GM23338 (cell line): Measurements from ENCODE around the gene TMEM134. TPM values are rescaled to one million over a fixed set of nuclear protein-coding genes. Genes with fewer than 3 reads are reported as not detected.

Experiments
- ATAC-seq: fragments of 200-7000 bp; cut with Tn5 transposase; 3 replicates; pipeline ENCODE4 v1.9.1; 2020
- DNase-seq: peaks from one replicate; pipeline ENCODE4 v3.0.0-alpha.2; 2015; ENCODE audit warnings: low spot score
- H2AFZ ChIP-seq: fragments of 200-600 bp; sonication (generic); 2 replicates; pipeline ENCODE4 v1.8.0; 2016; ENCODE audit warnings: antibody characterized with exemption, mild to moderate bottlenecking, moderate library complexity
- H3F3A ChIP-seq: fragments of 200-600 bp; sonication (generic); replicated peaks from 2 replicates; pipeline ENCODE4 v1.8.0; 2017; ENCODE audit warnings: antibody characterized with exemption, mixed run types, low read depth
- H3K27ac ChIP-seq: fragments of 200-600 bp; sonication (generic); 2 replicates; pipeline ENCODE4 v1.6.1; 2016; ENCODE audit warnings: low read depth
- H3K27me3 ChIP-seq: fragments of 200-600 bp; sonication (generic); 2 replicates; pipeline ENCODE4 v1.8.0; 2016; ENCODE audit warnings: mild to moderate bottlenecking, mixed run types, moderate library complexity; ENCODE audit not compliant: insufficient read depth
- H3K36me3 ChIP-seq: fragments of 200-600 bp; sonication (generic); 2 replicates; pipeline ENCODE4 v1.8.0; 2016; ENCODE audit warnings: mild to moderate bottlenecking; ENCODE audit not compliant: insufficient read depth
- H3K4me1 ChIP-seq: fragments of 200-600 bp; sonication (generic); 2 replicates; pipeline ENCODE4 v1.8.0; 2016; ENCODE audit warnings: mild to moderate bottlenecking, moderate library complexity; ENCODE audit not compliant: insufficient read depth
- H3K4me2 ChIP-seq: fragments of 200-600 bp; sonication (generic); 2 replicates; pipeline ENCODE4 v1.7.1; 2017; ENCODE audit warnings: mixed run types
- H3K4me3 ChIP-seq: fragments of 200-600 bp; sonication (generic); 2 replicates; pipeline ENCODE4 v1.6.1; 2016; ENCODE audit warnings: mixed run types
- H3K79me2 ChIP-seq: fragments of 200-600 bp; sonication (generic); replicated peaks from 2 replicates; pipeline ENCODE4 v1.8.0; 2017; ENCODE audit warnings: mild to moderate bottlenecking; ENCODE audit not compliant: insufficient read depth
- H3K9me2 ChIP-seq: fragments of 200-600 bp; sonication (generic); 2 replicates; pipeline ENCODE4 v1.8.0; 2017; ENCODE audit not compliant: insufficient read depth
- H4K20me1 ChIP-seq: fragments of 200-600 bp; sonication (generic); replicated peaks from 2 replicates; pipeline ENCODE4 v1.8.0; 2017; ENCODE audit warnings: mild to moderate bottlenecking; ENCODE audit not compliant: insufficient read depth
- H3K27ac Mint-ChIP-seq: 2 replicates; pipeline ENCODE4 v1.8.0; 2020; ENCODE audit warnings: inconsistent platforms, mild to moderate bottlenecking, moderate library complexity, mixed read lengths
- H3K27me3 Mint-ChIP-seq: 3 replicates; pipeline ENCODE4 v1.8.0; 2022; ENCODE audit warnings: low read depth, mild to moderate bottlenecking, moderate library complexity, mixed read lengths, inconsistent platforms; ENCODE audit not compliant: insufficient read depth, poor library complexity
- H3K36me3 Mint-ChIP-seq: 3 replicates; pipeline ENCODE4 v1.8.0; 2021; ENCODE audit warnings: low read depth, mild to moderate bottlenecking, inconsistent platforms, moderate library complexity, mixed read lengths
- H3K4me1 Mint-ChIP-seq: 3 replicates; pipeline ENCODE4 v1.8.0; 2020; ENCODE audit warnings: mild to moderate bottlenecking, inconsistent platforms, mixed read lengths
- H3K4me3 Mint-ChIP-seq: 3 replicates; pipeline ENCODE4 v1.8.0; 2021; ENCODE audit warnings: moderate library complexity, mild to moderate bottlenecking, inconsistent platforms, mixed read lengths
- H3K9me3 Mint-ChIP-seq: 3 replicates; pipeline ENCODE4 v1.8.0; 2020; ENCODE audit warnings: moderate library complexity, mild to moderate bottlenecking, inconsistent platforms, mixed read lengths
- CREB1 ChIP-seq: fragments of 250-450 bp; sonication (Bioruptor Pico); IDR thresholded peaks from 2 replicates; pipeline ENCODE4 v1.5.0; 2020; ENCODE audit warnings: low read depth, mild to moderate bottlenecking, moderate library complexity
- EZH2 ChIP-seq: fragments of 200-600 bp; sonication (generic); IDR thresholded peaks from one replicate; pipeline ENCODE4 v1.8.0; 2017; ENCODE audit warnings: antibody characterized with exemption, mild to moderate bottlenecking, low read depth; ENCODE audit not compliant: unreplicated experiment
- EZH2phosphoT487 ChIP-seq: fragments of 200-600 bp; sonication (generic); IDR thresholded peaks from one replicate; pipeline ENCODE4 v1.8.1; 2018; ENCODE audit warnings: antibody characterized with exemption; ENCODE audit not compliant: unreplicated experiment
- JUNB ChIP-seq: IDR thresholded peaks from one replicate; pipeline ENCODE4 v1.6.1; 2016; ENCODE audit warnings: antibody characterized with exemption; ENCODE audit not compliant: unreplicated experiment
- NANOG ChIP-seq: IDR thresholded peaks from 2 replicates; pipeline ENCODE4 v1.6.1; 2016; ENCODE audit warnings: antibody characterized with exemption, borderline replicate concordance
- POLR2AphosphoS5 ChIP-seq: IDR thresholded peaks from 2 replicates; pipeline ENCODE4 v1.6.1; 2016; ENCODE audit warnings: antibody characterized with exemption, low read depth
- STAT1 ChIP-seq: IDR thresholded peaks from one replicate; pipeline ENCODE4 v1.6.1; 2016; ENCODE audit warnings: antibody characterized with exemption; ENCODE audit not compliant: unreplicated experiment
- ZNF114 ChIP-seq: fragments of 250-450 bp; sonication (Bioruptor Pico); IDR thresholded peaks from 2 replicates; pipeline ENCODE4 v1.5.0; 2020; ENCODE audit warnings: mild to moderate bottlenecking, moderate library complexity
- ZNF331 ChIP-seq: fragments of 250-450 bp; sonication (Bioruptor Pico); IDR thresholded peaks from 2 replicates; pipeline ENCODE4 v1.5.0; 2020; ENCODE audit warnings: low read depth, mild to moderate bottlenecking, moderate library complexity
- polyA plus RNA-seq: library from polyadenylated mRNA; unstranded; fragments of >200 nt; fragmentation: Nextera tagmentation; extraction: Ambion mirVana; gene quantifications from 2 replicates; pipeline ENCODE4 v1.2.1, GENCODE V29; 2016
- total RNA-seq: library from RNA; depleted of rRNA; stranded (reverse); fragments of >200 nt; shearing (Covaris generic); gene quantifications from 2 replicates; pipeline ENCODE4 v1.2.3, GENCODE V29; 2014
- TF ChIP-seq, protein P1 (sequence below): fragments of 250-450 bp; sonication (Bioruptor Pico); IDR thresholded peaks from 2 replicates; pipeline ENCODE4 v1.5.0; 2020; ENCODE audit warnings: mild to moderate bottlenecking, moderate library complexity
- TF ChIP-seq, protein P2 (sequence below): IDR thresholded peaks from 2 replicates; pipeline ENCODE4 v1.6.1; 2016; ENCODE audit warnings: antibody characterized with exemption
- TF ChIP-seq, protein P3 (sequence below), 2 experiments: fragments of 200-600 bp in 1 of 2; sonication (generic) in 1 of 2; conservative IDR thresholded peaks; 2 replicates each; pipeline versions ENCODE4 v1.5.1 to v1.6.1; 2016 to 2017; ENCODE audit warnings: antibody characterized with exemption in 2 of 2, low read depth in 2 of 2, mild to moderate bottlenecking in 2 of 2, moderate library complexity in 1 of 2
- TF ChIP-seq, protein P4 (sequence below): IDR thresholded peaks from one replicate; pipeline ENCODE4 v1.6.1; 2018; ENCODE audit warnings: antibody characterized with exemption; ENCODE audit not compliant: unreplicated experiment

The TMEM134 gene
- total and polyA plus RNA-seq, 2 experiments from 2014 or later, result 61.4 to 69.2 TPM

DNA sequence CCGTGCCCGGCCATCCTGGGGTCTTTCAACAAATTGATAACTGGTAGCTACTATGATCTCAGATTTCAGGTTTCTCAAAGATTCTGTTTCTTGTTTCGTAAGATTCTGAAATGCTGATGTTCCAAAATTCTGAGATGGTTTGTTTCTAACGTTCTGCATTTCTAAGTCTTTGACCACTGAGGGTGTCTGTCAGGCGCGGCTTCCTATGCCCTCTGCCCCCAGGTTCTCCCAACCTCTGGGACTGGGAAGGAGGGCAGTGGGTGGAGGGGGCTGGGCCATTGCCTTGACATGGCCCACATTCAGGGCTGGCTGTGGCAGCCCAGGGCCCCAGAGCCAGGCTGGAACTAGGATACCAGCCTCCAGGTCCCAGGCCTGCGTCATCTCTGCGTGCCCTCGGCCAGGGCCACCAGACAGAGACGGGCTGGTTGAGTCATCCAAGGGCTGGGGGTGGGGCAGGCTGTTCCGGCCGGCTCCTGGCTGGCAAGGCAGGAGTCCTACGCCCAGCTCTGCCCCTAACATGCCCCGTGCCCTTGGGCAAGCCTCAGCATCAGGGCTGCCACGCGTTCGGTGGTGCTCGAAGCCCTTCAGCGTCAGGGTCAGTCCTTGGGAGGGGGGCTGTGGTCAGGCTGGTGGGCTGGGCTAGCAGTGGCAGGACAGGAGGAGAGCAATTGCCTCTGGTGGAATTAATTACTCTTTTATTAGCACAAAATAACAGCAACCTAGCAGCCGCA is 5.2 kb downstream of the TMEM134 start:
- H3K4me1 ChIP-seq, result peaks cover 13% of the 10 kb centered on the region; the same call in 1 of the 2 replicates
- H3F3A ChIP-seq, result no peaks in the 10 kb centered on the region
- peaks cover 15% of the 10 kb centered on the region for H3K27me3 Mint-ChIP-seq
- no peaks in the 10 kb centered on the region for H3K36me3 ChIP-seq
- no peaks in the 10 kb centered on the region for H3K9me2 ChIP-seq
- no peaks in the 10 kb centered on the region for H4K20me1 ChIP-seq
- no peak for TF ChIP-seq NANOG
- TF ChIP-seq ZNF114 (CRISPR knock-in tag), result no peak
- no peak for TF ChIP-seq EZH2
- no peak for TF ChIP-seq CREB1 (CRISPR knock-in tag)
- no peak for TF ChIP-seq EZH2phosphoT487
- TF ChIP-seq, protein P1, sequence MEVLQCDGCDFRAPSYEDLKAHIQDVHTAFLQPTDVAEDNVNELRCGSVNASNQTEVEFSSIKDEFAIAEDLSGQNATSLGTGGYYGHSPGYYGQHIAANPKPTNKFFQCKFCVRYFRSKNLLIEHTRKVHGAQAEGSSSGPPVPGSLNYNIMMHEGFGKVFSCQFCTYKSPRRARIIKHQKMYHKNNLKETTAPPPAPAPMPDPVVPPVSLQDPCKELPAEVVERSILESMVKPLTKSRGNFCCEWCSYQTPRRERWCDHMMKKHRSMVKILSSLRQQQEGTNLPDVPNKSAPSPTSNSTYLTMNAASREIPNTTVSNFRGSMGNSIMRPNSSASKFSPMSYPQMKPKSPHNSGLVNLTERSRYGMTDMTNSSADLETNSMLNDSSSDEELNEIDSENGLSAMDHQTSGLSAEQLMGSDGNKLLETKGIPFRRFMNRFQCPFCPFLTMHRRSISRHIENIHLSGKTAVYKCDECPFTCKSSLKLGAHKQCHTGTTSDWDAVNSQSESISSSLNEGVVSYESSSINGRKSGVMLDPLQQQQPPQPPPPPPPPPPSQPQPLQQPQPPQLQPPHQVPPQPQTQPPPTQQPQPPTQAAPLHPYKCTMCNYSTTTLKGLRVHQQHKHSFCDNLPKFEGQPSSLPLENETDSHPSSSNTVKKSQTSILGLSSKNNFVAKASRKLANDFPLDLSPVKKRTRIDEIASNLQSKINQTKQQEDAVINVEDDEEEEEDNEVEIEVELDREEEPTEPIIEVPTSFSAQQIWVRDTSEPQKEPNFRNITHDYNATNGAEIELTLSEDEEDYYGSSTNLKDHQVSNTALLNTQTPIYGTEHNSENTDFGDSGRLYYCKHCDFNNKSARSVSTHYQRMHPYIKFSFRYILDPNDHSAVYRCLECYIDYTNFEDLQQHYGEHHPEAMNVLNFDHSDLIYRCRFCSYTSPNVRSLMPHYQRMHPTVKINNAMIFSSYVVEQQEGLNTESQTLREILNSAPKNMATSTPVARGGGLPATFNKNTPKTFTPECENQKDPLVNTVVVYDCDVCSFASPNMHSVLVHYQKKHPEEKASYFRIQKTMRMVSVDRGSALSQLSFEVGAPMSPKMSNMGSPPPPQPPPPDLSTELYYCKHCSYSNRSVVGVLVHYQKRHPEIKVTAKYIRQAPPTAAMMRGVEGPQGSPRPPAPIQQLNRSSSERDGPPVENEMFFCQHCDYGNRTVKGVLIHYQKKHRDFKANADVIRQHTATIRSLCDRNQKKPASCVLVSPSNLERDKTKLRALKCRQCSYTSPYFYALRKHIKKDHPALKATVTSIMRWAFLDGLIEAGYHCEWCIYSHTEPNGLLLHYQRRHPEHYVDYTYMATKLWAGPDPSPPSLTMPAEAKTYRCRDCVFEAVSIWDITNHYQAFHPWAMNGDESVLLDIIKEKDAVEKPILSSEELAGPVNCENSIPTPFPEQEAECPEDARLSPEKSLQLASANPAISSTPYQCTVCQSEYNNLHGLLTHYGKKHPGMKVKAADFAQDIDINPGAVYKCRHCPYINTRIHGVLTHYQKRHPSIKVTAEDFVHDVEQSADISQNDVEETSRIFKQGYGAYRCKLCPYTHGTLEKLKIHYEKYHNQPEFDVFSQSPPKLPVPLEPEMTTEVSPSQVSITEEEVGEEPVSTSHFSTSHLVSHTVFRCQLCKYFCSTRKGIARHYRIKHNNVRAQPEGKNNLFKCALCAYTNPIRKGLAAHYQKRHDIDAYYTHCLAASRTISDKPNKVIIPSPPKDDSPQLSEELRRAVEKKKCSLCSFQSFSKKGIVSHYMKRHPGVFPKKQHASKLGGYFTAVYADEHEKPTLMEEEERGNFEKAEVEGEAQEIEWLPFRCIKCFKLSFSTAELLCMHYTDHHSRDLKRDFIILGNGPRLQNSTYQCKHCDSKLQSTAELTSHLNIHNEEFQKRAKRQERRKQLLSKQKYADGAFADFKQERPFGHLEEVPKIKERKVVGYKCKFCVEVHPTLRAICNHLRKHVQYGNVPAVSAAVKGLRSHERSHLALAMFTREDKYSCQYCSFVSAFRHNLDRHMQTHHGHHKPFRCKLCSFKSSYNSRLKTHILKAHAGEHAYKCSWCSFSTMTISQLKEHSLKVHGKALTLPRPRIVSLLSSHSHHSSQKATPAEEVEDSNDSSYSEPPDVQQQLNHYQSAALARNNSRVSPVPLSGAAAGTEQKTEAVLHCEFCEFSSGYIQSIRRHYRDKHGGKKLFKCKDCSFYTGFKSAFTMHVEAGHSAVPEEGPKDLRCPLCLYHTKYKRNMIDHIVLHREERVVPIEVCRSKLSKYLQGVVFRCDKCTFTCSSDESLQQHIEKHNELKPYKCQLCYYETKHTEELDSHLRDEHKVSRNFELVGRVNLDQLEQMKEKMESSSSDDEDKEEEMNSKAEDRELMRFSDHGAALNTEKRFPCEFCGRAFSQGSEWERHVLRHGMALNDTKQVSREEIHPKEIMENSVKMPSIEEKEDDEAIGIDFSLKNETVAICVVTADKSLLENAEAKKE, result no peak
- no peak for TF ChIP-seq STAT1
- TF ChIP-seq, protein P2, sequence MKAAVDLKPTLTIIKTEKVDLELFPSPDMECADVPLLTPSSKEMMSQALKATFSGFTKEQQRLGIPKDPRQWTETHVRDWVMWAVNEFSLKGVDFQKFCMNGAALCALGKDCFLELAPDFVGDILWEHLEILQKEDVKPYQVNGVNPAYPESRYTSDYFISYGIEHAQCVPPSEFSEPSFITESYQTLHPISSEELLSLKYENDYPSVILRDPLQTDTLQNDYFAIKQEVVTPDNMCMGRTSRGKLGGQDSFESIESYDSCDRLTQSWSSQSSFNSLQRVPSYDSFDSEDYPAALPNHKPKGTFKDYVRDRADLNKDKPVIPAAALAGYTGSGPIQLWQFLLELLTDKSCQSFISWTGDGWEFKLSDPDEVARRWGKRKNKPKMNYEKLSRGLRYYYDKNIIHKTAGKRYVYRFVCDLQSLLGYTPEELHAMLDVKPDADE, result no peak
- no peak for TF ChIP-seq JUNB
- TF ChIP-seq POLR2AphosphoS5, result no peak
- TF ChIP-seq, protein P3, sequence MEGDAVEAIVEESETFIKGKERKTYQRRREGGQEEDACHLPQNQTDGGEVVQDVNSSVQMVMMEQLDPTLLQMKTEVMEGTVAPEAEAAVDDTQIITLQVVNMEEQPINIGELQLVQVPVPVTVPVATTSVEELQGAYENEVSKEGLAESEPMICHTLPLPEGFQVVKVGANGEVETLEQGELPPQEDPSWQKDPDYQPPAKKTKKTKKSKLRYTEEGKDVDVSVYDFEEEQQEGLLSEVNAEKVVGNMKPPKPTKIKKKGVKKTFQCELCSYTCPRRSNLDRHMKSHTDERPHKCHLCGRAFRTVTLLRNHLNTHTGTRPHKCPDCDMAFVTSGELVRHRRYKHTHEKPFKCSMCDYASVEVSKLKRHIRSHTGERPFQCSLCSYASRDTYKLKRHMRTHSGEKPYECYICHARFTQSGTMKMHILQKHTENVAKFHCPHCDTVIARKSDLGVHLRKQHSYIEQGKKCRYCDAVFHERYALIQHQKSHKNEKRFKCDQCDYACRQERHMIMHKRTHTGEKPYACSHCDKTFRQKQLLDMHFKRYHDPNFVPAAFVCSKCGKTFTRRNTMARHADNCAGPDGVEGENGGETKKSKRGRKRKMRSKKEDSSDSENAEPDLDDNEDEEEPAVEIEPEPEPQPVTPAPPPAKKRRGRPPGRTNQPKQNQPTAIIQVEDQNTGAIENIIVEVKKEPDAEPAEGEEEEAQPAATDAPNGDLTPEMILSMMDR (conservative IDR thresholded peaks at IDR 0.05; ENCODE audit: low read depth in 2 of 2), result no peak
- TF ChIP-seq, protein P4, sequence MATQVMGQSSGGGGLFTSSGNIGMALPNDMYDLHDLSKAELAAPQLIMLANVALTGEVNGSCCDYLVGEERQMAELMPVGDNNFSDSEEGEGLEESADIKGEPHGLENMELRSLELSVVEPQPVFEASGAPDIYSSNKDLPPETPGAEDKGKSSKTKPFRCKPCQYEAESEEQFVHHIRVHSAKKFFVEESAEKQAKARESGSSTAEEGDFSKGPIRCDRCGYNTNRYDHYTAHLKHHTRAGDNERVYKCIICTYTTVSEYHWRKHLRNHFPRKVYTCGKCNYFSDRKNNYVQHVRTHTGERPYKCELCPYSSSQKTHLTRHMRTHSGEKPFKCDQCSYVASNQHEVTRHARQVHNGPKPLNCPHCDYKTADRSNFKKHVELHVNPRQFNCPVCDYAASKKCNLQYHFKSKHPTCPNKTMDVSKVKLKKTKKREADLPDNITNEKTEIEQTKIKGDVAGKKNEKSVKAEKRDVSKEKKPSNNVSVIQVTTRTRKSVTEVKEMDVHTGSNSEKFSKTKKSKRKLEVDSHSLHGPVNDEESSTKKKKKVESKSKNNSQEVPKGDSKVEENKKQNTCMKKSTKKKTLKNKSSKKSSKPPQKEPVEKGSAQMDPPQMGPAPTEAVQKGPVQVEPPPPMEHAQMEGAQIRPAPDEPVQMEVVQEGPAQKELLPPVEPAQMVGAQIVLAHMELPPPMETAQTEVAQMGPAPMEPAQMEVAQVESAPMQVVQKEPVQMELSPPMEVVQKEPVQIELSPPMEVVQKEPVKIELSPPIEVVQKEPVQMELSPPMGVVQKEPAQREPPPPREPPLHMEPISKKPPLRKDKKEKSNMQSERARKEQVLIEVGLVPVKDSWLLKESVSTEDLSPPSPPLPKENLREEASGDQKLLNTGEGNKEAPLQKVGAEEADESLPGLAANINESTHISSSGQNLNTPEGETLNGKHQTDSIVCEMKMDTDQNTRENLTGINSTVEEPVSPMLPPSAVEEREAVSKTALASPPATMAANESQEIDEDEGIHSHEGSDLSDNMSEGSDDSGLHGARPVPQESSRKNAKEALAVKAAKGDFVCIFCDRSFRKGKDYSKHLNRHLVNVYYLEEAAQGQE, result no peak
- TF ChIP-seq ZNF331 (CRISPR knock-in tag), result no peak
- peak overlapping the region; percentile 78 for H3K4me2 ChIP-seq
- no peak overlapping the region for H3K27ac ChIP-seq
- H2AFZ ChIP-seq, result peak overlapping the region; percentile 84
- H3K36me3 Mint-ChIP-seq, result no peaks in the 10 kb centered on the region; the same call in 2 of the 3 replicates
- H3K9me3 Mint-ChIP-seq, result no peaks in the 10 kb centered on the region
- H3K4me1 Mint-ChIP-seq, result peaks cover 15% of the 10 kb centered on the region; the same call in 2 of the 3 replicates
- no peaks in the 10 kb centered on the region for H3K27me3 ChIP-seq
- DNase-seq, result no peak
- ATAC-seq, result no peak
- H3K4me3 ChIP-seq, result peak overlapping the region; percentile 93
- peak overlapping the region; percentile 85 for H3K4me3 Mint-ChIP-seq
- H3K79me2 ChIP-seq, result peaks cover 9% of the 10 kb centered on the region; the same call in 1 of the 2 replicates
- peak overlapping the region; percentile 83; the same call in 1 of the 2 replicates for H3K27ac Mint-ChIP-seq
